NCI-H524 (cell line): Measurements from ENCODE around the gene GLS.
"Not testable (repeated sequence)": the region's sequence is repeated elsewhere in the genome, so short reads cannot be mapped to it uniquely, and the experiment has no call there.

Experiments
- DNase-seq, 2 experiments: peaks; one replicate each; lab custom pipeline; 2025; lab: John Stamatoyannopoulos, UW

Gene GLS

DNA sequence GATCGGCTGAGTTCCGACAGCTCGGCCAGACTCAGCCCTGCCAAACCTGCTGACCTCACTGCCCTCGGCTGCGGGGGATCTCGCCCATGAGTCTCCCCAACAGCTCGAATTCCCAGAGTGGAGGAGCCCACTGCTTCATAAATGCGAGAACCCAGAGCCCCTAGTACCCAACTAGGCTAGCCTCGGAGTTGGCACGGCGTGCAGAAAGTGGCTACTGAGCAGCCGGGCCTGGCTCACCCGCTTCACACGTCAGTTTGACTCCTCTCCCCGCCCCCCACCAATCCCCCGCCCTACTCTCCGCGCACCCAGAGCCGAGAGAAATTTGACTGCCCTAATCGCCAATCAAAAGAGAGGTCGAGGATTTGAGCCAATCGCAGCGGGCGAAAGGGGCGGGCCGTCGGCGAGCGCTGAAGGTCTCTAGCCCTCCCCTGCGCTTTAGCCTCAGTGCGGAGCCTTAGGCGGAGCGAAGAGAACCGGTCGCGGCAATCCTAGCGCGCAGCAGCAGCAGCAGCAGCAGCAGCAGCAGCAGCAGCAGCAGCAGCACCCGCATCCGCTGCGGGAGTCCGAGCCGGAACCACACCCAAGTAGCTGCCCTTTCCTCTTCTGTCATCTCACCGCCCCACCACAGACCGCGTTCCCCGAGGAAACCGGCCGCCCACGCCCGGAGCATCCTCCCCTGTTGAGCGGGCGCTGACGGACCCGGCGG, at the start of gene GLS:
Gene GLS (plus strand): TSS at position 444 of the 706 bp plus-strand sequence. CDS start 264 bp downstream, outside the sequence.
- peak; percentile 95 for DNase-seq

GRCh38 chr2:190831941-190832340, 48.7 kb upstream of the GLS start:
- no peak for DNase-seq

DNA sequence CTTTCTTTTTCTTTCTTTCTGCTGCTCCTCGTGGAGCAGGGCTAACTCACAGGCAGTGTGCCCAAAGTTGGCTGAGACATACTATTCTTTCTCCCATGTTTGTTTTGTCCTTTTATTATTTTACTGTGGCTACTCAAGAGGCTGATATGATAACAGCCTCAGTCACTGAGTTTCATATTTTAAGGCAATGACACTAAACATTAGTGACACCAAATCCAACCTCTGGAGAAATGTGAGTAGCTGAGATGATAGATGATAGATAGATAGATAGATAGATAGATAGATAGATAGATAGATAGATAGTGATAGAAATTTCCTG, 45.8 kb upstream of the GLS start:
- DNase-seq = no peak

- DNase-seq = no peak
Measured at GRCh38 chr2:190835303-190835930, 45.2 kb upstream of the GLS start.

DNA sequence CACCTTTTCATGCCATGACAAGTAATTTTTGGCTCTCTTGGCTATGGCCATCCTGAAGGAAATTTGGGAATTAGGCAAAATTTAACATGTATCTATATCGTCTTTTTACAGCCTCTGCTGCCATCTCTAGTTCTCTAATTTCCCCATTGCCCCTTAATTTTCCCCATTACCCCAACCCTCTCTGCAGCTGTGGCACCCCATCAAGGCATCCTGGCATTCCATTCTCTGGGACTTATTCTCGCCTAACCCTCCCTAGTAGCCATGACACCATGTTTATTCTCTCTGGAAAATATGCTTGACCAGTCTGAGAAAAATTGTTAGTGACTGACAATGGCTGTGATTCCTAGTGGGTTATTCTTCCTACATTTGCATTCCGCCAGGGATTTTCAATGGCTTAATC, 43.9 kb upstream of the GLS start:
- DNase-seq = no peak

GRCh38 chr2:190837420-190837819, 43.2 kb upstream of the GLS start:
- no peak for DNase-seq

- DNase-seq = no peak
Measured at GRCh38 chr2:190837952-190838361, 42.7 kb upstream of the GLS start.

GRCh38 chr2:190838492-190838910, 42.1 kb upstream of the GLS start:
- no peak for DNase-seq

DNA sequence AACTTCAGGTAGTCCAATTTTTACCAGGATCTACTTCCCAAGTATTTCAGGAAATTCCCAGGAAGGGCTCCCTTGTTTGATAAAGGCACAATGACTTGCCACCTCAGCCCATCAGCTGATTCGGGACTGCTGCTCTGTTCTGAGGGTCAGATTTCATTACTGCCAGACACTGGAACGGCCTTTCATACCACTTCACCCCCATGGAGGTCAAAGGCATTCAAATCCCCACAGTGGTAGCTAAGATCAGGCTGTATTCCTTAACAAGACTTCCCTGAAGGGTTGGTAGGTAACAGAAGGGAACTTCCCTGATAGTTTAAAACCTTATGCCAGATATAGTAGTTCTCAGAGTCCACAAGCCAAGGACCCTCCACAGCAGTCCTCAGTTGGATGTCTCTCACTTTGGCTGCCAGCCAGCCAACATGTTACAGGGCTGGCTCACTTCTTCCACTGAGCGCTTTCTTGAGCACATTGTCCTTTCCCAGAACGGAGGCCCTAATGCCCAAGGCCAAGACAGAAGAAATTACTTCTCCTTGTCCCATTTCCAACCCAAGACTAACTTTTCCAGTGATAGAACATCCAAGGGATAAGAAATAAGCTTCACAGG, 40.0 kb upstream of the GLS start:
- peak in 1 of 2 experiments; percentile 14 for DNase-seq

- DNase-seq = no peak
Measured at GRCh38 chr2:190841707-190842505, 38.7 kb upstream of the GLS start.

- DNase-seq = no peak
Measured at GRCh38 chr2:190842606-190843104, 38.0 kb upstream of the GLS start.

DNA sequence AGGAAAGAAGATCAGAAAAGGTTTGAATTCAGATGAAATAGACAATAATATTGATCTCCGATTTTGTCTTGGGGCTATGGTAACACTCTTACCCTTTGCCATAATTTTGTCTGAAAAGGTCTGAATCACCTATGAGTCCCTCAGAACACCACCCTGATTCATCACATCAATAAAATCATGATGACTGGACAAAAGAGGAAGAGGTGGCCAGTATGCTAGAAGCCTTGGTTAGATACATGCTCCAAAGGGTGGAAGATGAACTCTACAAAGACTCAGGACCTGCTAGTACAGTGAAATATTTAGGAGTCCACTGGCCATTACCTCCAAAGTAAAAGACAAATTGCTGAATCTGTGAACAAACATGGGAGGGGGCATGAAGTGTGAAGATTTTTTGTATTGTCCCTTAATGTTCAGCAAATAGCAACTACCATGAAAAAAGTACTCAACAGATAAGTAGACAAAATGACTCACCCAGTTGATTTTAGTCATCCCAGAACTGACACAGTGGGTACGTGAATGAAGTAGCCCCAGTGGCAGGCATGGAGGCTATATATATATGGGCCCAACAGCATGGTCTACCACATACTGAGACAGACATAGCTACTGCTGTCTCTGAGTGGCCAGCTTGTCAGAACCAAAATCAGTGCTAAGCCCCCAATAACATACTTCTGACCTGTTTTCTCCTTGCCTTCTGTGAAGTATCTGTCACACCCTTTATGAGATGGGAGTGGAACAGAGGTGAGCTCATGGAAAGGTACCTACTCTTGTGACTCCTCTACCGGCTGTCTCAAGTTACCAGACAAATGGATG, 36.5 kb upstream of the GLS start:
- DNase-seq = no peak

- no peak for DNase-seq
Measured at GRCh38 chr2:190844700-190845401, 35.8 kb upstream of the GLS start.

- peak; percentile 82 to 87 for DNase-seq
Measured at GRCh38 chr2:190846746-190847145, 33.9 kb upstream of the GLS start.

DNA sequence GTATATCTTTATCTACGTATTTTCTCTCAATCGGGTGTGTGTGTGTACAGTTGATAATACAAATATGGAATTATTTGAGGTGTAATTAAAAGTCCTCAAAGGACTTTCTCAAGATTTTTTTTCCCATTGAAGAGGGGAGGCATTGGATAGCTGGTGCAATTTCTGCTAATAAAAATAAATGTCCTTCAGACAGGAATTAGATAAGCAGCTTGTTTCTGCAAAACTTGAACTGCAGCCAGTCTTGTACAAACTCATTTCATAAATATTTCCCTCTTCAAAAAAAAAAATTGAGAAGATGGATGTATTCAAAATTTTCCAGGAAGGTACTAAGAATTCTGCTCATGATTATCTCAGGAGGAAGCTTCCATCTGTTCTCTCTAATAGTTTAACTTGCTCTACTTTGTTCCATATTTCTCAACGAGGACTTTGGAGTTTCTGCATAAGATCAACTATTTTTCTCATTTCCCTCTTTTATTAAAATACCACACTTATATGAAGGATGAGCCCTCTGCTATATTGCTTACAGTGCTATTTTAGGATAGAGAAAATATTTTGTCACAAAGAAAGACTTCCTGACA, 33.0 kb upstream of the GLS start:
- DNase-seq = peak in 1 of 2 experiments; percentile 10

GRCh38 chr2:190849774-190850173, 30.8 kb upstream of the GLS start:
- DNase-seq = no peak

DNA sequence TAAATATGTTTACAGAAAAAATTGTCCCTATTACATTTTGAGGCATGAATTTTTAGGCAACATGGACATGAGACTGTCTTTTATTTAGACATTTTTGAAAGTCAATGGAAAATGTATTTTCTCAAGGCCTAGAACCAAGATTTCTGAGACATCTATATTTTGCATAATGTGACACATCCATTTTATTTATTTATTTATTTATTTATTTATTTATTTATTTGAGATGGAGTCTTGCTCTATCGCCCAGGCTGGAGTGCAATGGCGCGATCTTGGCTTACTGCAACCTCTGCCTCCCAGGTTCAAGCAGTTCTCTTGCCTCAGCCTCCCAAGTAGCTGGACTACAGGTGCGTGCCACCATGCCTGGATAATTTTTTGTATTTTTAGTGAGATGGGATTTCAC, 27.6 kb upstream of the GLS start:
- DNase-seq = not testable (repeated sequence)

DNA sequence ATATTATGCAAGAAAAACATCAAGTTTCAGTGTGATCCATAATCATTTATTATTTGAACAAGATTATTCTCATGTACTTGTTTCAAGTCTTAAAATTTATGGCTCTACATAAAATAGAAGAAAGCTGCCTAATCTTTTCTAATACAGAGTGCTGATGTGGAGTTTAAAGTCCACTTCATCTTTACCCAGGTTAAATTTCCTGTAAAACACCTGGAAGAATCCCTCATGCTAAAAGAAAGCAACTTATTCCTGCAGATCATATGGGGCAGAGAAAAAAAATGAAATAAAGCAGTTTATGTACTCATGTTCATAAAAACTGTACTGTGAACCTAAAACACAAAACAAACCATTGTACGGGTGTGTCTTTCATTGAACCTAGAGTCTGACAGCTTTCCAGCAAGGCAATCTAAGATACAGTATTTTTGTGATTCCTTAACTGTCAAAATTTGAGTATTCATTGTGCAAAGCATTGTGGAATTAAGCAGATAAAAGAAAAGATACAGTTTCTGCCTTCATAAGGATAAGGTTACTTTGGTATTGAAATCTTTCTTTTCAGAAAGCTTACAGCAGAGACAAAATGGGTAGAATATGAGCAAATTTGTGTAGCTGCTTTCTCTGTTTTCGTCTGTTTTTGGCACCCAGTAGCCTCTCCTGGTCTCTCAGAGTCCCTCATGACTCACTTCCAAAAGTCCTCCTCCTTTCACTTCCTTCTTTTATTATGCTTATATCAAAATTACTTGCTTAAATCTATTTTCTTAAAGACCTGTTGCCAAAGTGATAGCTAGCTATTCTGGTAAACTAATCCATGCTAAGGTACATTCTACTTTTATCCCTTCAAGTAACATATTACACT, 26.9 kb upstream of the GLS start:
- DNase-seq = no peak

- no peak for DNase-seq
Measured at GRCh38 chr2:190854726-190855125, 25.9 kb upstream of the GLS start.

DNA sequence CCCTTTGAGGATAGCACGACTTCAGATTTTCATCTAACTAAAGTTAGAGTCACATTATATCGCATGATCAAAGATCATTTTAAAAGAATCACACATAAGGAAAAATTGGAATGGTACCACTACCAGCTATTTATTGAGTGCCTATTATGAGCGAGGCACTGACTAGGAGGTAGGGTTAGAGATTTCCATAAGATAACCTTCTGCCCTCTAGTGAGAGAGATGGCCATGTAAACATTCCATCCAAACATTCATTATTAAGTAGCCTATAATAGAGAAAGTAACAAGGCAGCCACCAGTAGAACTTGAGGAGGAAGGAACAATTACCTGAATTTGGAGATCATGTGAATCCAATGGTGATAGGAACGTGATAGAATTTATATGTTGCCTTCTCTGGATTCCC, 25.4 kb upstream of the GLS start:
- DNase-seq = no peak
